Measurements from ENCODE around the gene PARD3.
"Not testable (repeated sequence)": the region's sequence is repeated elsewhere in the genome, so short reads cannot be mapped to it uniquely, and the experiment has no call there.

DNA sequence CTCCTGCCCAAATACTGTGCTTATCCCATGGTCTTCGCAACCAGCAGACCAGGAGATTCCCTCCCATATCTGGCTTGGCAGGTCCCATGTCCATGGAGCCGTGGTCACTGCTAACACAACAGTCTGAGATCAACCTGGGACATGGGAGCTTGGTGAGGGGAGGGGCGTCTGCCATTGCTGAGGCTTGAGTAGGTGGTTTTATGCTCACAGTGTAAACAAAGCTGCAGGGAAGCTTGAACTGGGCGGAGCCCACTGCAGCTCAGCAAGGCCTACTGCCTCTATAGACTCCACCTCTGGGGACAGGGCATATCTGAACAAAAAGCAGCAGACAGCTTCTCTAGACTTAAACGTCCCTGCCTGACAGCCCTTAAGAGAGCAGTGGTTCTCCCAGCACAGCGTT lies 747.4 kb downstream of the PARD3 start:
- not testable (repeated sequence) for TF ChIP-seq EZH2 (IDR thresholded peaks at IDR 0.05; ENCODE audit: insufficient read depth, poor library complexity, severe bottlenecking); EZH2phosphoT487 (IDR thresholded peaks at IDR 0.05; ENCODE audit: insufficient read depth, low read depth)
